ENCODE results near the gene TCEAL9.

GRCh38 chrX:103347682-103348397 is 8.5 kb upstream of the TCEAL9 start:
- TF ChIP-seq CTCF (IDR thresholded peaks at IDR 0.05; ENCODE audit: poor library complexity) (no peak), EZH2 (IDR thresholded peaks at IDR 0.05; ENCODE audit: borderline replicate concordance) (no peak), EZH2phosphoT487 (IDR thresholded peaks at IDR 0.05; ENCODE audit: low read depth, severe bottlenecking, unreplicated experiment) (no peak)
